Subcutaneous abdominal adipose tissue (tissue), 5 donors: ENCODE results near the gene PIK3C3.
A peak's percentile ranks its signal among the peaks of the same experiment; 100 is the strongest.

ENCODE experiments used
- H3K27ac ChIP-seq: one replicate; pipeline ENCODE4 v1.7.0; 2013; ENCODE audit warnings: low read depth, mild to moderate bottlenecking, inconsistent platforms, low read length, moderate library complexity
- H3K27me3 ChIP-seq, 5 donors: one replicate each; pipeline ENCODE4 v1.7.0; 2013; ENCODE audit warnings: low read length in 5 of 5, inconsistent platforms in 1 of 5; ENCODE audit not compliant: control insufficient read depth in 5 of 5, insufficient read depth in 4 of 5
- H3K36me3 ChIP-seq, 5 donors: one replicate each; pipeline ENCODE4 v1.7.0; 2013; ENCODE audit warnings: low read length in 5 of 5; ENCODE audit not compliant: control insufficient read depth in 5 of 5, insufficient read depth in 5 of 5
- H3K4me1 ChIP-seq, 5 donors: one replicate each; pipeline ENCODE4 v1.7.0; 2013; ENCODE audit warnings: low read length in 5 of 5, mild to moderate bottlenecking in 3 of 5, moderate library complexity in 1 of 5; ENCODE audit not compliant: control insufficient read depth in 5 of 5, insufficient read depth in 5 of 5
- H3K4me3 ChIP-seq, 5 donors: one replicate each; pipeline ENCODE4 v1.7.0; 2013; ENCODE audit warnings: low read length in 5 of 5, low read depth in 1 of 5
- H3K9ac ChIP-seq, 5 donors: one replicate each; pipeline ENCODE4 v1.7.0; 2013; ENCODE audit warnings: low read length in 5 of 5, mild to moderate bottlenecking in 4 of 5, moderate library complexity in 3 of 5
- H3K9me3 ChIP-seq, 5 donors: one replicate each; pipeline ENCODE4 v1.7.0; 2013; ENCODE audit warnings: low read length in 5 of 5; ENCODE audit not compliant: control insufficient read depth in 5 of 5
- donor health status: healthy.
- donor health status: healthy.
- donor health status: healthy.
- donor health status: healthy.
- donor health status: healthy.

The PIK3C3 gene

GRCh38 chr18:41933778-41934177 is 21.3 kb upstream of the PIK3C3 start:
- no peak overlapping the region for H3K27ac ChIP-seq
- peaks cover 0 to 5% (median 0%) of the 10 kb centered on the region in 5 donors for H3K4me1 ChIP-seq
- peaks cover 0 to 6% (median 0%) of the 10 kb centered on the region in 5 donors for H3K27me3 ChIP-seq
- no peak overlapping the region for H3K9ac ChIP-seq
- no peaks in the 10 kb centered on the region for H3K36me3 ChIP-seq
- no peaks in the 10 kb centered on the region for H3K9me3 ChIP-seq
- H3K4me3 ChIP-seq = no peak overlapping the region

DNA sequence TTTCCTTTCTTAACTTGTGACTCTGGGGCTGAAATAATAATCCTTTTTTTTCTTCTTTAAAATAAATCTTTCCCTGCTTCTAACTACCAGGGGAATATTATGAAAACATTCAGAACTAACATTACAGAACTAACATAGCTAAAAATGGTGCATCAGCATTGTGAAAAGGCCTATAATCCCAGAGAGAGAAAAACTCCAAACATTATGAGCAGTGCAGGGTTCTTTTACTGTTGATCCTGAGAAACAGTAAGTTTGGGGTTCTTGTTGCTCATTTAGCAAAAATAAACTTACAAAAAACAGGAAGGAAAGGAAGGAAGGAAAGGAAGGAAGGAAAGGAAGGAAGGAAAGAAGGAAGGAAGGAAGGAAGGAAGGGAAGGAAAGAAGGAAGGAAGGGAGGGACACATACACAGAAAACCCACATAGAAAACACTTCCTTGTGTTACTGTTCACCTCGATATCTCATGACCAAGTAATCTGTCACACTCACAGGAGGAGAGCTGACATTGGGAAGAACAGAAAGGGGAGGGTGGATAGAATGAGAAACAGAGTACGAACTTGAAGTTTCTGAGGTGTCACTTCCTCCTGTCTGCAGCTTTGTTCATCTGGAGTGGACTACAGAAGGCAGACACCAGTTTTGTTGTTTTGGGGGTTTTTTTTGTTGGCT is 18.4 kb upstream of the PIK3C3 start:
- H3K9ac ChIP-seq = no peak overlapping the region
- peaks cover 0 to 5% (median 0%) of the 10 kb centered on the region in 5 donors for H3K4me1 ChIP-seq
- peaks cover 0 to 6% (median 0%) of the 10 kb centered on the region in 5 donors for H3K27me3 ChIP-seq
- H3K4me3 ChIP-seq = no peak overlapping the region
- no peaks in the 10 kb centered on the region for H3K36me3 ChIP-seq
- no peaks in the 10 kb centered on the region for H3K9me3 ChIP-seq
- no peak overlapping the region for H3K27ac ChIP-seq

GRCh38 chr18:41938445-41938844 is 16.6 kb upstream of the PIK3C3 start:
- no peak overlapping the region for H3K27ac ChIP-seq
- no peaks in the 10 kb centered on the region for H3K9me3 ChIP-seq
- no peaks in the 10 kb centered on the region for H3K36me3 ChIP-seq
- H3K4me1 ChIP-seq = peaks cover 0 to 5% (median 0%) of the 10 kb centered on the region in 5 donors
- no peak overlapping the region for H3K9ac ChIP-seq
- no peak overlapping the region for H3K4me3 ChIP-seq
- H3K27me3 ChIP-seq = peaks cover 0 to 4% (median 0%) of the 10 kb centered on the region in 5 donors

DNA sequence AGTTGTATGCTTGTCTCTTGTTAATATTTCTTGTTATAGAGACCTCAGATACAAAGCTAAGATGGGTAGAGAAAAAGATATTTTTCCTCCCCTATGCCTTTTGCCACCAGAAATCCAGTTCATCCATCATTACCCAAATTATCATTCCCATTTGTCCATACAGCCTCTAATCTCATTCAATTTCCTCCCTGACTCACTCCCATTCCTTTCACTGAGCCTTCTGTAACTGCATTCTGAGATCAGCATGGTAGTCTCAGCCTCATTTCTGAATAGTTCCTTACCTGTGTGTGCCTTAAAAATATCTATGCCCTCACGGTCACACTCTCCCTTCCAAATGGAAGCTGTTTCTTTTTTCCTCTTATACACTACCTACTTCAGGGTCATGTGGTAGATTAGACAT is 15.7 kb upstream of the PIK3C3 start:
- Histone ChIP-seq H3K27me3 (peaks cover 0 to 3% (median 2%) of the 10 kb centered on the region in 5 donors), H3K4me1 (peaks cover 0 to 5% (median 0%) of the 10 kb centered on the region in 5 donors), H3K27ac (no peak overlapping the region), H3K36me3 (no peaks in the 10 kb centered on the region), H3K4me3 (no peak overlapping the region), H3K9ac (no peak overlapping the region), H3K9me3 (no peaks in the 10 kb centered on the region)

DNA sequence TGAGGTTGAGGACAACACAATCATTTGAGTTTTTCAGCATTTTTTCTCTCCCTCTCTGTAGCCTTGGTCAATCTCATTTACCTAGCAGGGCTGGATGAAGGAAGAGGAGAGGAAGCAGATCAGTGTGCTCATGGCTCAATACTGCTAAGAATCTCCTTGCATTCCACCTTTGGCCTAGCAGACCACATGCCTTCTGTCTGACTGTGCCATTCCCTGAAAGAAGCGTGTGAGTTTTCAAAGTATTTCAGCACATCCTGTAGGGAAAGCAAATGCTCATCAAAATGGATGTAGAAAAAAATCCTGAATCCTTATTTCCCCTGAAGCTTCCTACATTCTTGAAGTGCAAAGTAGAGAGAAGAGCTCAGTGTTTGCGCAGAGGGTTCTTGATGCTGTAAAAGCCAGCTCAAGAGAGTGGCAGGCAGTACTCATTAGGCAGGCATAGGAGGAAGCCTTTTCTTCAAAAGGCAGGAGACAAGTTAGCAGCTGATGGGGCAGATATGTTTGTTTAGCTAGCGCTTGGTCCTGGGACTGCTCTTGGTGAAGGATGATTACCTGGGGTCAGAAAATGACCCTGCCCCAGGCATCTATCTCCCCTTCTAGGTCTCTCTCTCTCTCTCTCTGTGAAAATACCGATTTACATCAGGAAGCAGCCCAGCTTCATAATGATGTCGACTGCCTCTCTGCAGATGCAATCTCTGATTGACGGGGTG is 14.4 kb upstream of the PIK3C3 start:
- Histone ChIP-seq H3K27me3 (peaks cover 0 to 6% (median 5%) of the 10 kb centered on the region in 5 donors), H3K9me3 (no peaks in the 10 kb centered on the region), H3K9ac (no peak overlapping the region), H3K36me3 (no peaks in the 10 kb centered on the region), H3K4me3 (no peak overlapping the region), H3K4me1 (peaks cover 0 to 5% (median 0%) of the 10 kb centered on the region in 5 donors), H3K27ac (no peak overlapping the region)

GRCh38 chr18:41942254-41942653 is 12.8 kb upstream of the PIK3C3 start:
- no peaks in the 10 kb centered on the region for H3K9me3 ChIP-seq
- H3K4me3 ChIP-seq = no peak overlapping the region
- H3K4me1 ChIP-seq = no peaks in the 10 kb centered on the region
- H3K36me3 ChIP-seq = no peaks in the 10 kb centered on the region
- H3K27me3 ChIP-seq = peaks cover 0 to 8% (median 5%) of the 10 kb centered on the region in 5 donors
- no peak overlapping the region for H3K27ac ChIP-seq
- no peak overlapping the region for H3K9ac ChIP-seq

DNA sequence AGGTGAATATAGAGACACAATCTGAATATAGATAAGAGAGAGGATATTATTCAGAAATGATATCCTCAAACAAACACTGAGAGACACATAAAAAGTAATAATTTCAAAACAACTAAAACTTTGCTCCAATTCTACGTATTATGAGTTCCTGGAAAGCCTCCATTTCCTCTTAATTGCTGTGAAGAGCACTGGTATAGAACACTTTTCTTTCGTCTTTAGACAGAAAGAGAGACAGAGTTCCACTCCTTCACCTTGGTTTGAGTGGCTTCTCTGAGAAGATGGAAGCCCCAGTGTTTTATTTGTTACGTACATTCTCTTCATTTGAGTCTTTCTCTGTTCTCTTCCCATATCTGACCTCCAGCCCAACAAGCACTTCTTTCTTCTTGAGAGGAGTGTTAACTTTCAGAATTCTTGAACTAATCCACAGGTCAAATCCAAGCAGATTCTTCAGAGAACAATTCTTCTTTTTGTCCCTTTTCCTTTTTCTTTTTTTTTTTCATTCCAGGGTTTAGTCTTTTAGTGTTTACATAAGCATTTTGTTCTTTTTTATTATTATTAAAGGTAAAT is 6.4 kb upstream of the PIK3C3 start:
- H3K4me1 ChIP-seq = no peaks in the 10 kb centered on the region

DNA sequence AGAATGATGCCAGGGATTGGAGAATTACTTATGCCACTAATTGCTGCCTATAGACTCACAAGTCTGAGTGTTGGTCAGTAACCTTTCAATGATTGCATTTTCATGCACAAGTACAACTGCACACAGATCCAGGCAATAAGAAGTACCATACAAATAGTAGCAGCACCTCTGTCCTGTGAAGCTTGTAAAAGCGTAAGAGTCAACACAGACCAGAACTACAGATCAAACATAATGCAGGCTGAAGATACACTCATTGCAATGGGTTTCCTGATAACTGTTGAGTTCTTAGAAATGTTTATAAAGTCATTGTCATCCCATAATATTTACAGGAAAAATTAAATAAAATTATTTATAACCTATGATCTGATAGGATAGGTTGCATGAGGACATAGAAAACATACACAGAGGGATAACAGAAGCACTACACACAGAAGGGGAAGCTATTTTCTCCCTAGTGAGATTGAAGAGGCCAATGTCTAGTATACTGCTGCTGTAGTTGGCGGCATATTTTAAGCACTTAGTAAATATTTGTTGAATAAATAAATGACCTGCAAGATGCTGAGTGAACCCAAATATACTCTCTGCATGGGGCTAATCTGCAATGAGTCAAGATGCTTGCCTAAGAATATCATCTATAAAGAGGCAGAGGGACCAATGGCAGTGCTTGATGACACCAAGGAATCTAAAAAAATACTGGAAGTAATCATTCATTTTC is 5.7 kb upstream of the PIK3C3 start:
- Histone ChIP-seq H3K9ac (no peak overlapping the region), H3K36me3 (no peaks in the 10 kb centered on the region), H3K4me1 (no peaks in the 10 kb centered on the region), H3K4me3 (no peak overlapping the region), H3K27ac (no peak overlapping the region), H3K9me3 (no peaks in the 10 kb centered on the region), H3K27me3 (peaks cover 0 to 8% (median 2%) of the 10 kb centered on the region in 5 donors)

More for the DNA sequence above, 6.4 kb upstream of the PIK3C3 start:
- H3K9ac ChIP-seq = no peak overlapping the region
- H3K4me3 ChIP-seq = no peak overlapping the region
- H3K9me3 ChIP-seq = no peaks in the 10 kb centered on the region
- no peak overlapping the region for H3K27ac ChIP-seq
- H3K36me3 ChIP-seq = no peaks in the 10 kb centered on the region
- peaks cover 0 to 8% (median 5%) of the 10 kb centered on the region in 5 donors for H3K27me3 ChIP-seq

GRCh38 chr18:41955688-41956087 is 654 bp downstream of the PIK3C3 start:
- no peaks in the 10 kb centered on the region for H3K27me3 ChIP-seq
- H3K9ac ChIP-seq = peak overlapping the region; percentile 83 to 95 (median 93)
- peak overlapping the region; percentile 78 for H3K27ac ChIP-seq
- H3K9me3 ChIP-seq = no peaks in the 10 kb centered on the region
- peaks cover 5 to 15% (median 8%) of the 10 kb centered on the region in 5 donors for H3K36me3 ChIP-seq
- H3K4me1 ChIP-seq = peaks cover 0 to 27% (median 23%) of the 10 kb centered on the region in 5 donors
- peak overlapping the region; percentile 89 to 99 (median 98) for H3K4me3 ChIP-seq
